COLO668 (cell line): Measurements from ENCODE around the gene KHDRBS1.
"Not testable (repeated sequence)": the region's sequence is repeated elsewhere in the genome, so short reads cannot be mapped to it uniquely, and the experiment has no call there.

Experiments used
- DNase-seq: peaks from one replicate; lab custom pipeline; 2025; ENCODE audit not compliant: unreplicated experiment; lab: John Stamatoyannopoulos, UW

KHDRBS1 gene, protein sequence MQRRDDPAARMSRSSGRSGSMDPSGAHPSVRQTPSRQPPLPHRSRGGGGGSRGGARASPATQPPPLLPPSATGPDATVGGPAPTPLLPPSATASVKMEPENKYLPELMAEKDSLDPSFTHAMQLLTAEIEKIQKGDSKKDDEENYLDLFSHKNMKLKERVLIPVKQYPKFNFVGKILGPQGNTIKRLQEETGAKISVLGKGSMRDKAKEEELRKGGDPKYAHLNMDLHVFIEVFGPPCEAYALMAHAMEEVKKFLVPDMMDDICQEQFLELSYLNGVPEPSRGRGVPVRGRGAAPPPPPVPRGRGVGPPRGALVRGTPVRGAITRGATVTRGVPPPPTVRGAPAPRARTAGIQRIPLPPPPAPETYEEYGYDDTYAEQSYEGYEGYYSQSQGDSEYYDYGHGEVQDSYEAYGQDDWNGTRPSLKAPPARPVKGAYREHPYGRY

DNA sequence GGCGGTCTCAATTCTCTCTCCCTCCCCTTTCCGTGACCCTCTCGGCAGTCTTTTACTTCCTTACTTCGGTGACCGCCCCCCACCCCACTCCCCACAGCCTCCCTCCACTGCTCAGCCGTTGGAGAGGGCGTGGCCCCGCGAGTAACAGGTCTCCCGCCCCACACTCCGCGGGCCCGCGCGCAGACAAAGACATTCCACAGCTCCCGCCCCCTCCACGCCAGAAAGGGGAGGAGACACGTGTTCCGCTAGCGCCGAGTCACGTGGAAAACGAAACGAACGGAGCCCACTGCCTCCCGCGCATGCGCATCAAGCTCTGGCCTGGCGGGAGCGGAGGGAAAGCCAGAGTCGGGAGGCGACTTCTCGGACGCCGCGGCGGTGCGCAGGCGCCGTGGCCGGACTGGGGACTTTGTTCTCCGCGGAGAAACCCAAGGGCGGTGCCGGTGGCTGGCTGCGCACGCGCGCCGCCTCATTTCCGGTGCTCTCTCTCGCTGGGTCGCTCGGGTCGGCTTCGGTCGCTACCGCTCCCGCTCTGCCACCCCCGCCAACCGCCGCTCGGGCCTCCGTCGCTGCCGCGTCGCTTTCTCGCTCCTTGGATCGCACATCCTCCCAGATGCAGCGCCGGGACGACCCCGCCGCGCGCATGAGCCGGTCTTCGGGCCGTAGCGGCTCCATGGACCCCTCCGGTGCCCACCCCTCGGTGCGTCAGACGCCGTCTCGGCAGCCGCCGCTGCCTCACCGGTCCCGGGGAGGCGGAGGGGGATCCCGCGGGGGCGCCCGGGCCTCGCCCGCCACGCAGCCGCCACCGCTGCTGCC lies at the start of gene KHDRBS1:
KHDRBS1 (plus strand) TSS at position 483 of the 813 bp plus-strand sequence; CDS start at position 611, 128 bp downstream.
- DNase-seq, result peak; percentile 100

DNA sequence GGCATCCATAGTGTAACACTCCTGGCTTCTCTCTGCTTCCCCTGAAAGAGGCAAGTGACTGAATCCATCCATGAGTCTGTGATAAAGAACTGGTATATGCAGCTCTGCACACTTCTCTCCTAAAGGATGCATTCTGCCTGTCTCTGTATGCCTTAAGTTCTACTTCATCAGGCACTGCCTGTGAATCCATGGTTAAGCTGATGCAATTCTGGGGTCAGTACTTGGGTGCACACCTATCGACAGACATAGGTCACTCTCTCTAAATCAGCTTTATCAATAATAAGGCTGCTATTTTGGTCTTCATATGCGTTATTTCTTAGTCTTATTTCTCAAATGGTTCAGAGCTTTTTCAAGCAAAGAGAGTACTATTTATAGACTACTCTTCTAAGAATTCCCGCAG lies 42.8 kb upstream of the KHDRBS1 start:
- no peak for DNase-seq

DNA sequence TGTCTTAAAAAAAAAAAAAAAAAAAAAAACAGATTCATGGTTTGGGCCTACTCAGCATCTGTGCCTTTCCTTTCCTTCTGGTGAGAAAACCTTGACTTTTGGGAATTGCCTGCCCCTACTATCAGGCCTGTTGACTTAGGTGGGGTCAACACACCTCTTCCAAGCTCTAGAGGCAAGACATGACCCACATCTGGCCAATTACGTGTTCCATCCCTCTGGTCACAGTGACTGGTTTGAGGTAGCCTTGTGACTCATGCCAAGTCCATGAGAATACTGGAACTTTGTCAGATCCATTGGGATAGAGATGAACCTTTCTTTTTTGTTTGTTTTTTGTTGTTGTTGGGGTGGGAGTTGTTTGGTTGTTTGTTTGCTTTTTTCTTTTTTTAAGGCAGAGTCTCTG lies 37.3 kb upstream of the KHDRBS1 start:
- DNase-seq, result no peak

DNA sequence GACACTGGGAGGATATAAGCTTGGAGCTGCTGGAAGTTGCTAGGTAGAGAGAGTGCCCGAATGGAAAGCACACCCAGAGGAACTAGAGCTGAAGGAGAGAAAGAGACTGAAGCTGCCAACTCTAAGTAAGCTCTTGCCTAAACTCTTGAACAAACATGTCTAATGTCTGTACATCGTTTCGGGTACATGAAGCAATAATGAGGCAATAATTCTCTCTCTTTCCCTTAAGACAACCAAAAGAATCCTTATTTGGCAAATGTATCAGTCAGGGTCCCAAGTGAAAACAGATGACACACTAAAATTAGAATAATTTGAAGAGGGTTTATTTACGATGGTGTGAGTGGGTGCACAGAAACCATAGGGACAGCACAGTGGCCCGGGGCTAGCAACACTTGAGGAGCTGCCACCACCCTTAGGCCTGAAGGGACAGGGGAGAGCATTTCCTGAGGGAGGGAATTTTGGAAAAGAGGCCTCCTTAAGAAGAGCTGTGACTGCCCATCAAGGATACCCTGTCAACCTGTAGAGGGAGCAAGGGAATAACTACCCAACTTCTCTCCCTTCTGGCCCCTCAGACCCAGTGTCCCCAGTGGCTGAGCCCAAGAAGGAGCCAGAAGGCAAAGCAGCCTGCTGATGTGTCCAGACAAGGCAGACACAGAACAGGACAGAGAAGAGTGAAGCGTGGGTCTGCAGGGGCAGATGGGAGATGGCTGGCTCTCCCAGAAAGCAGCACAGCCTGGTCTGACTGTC lies 36.1 kb upstream of the KHDRBS1 start:
- no peak for DNase-seq

DNA sequence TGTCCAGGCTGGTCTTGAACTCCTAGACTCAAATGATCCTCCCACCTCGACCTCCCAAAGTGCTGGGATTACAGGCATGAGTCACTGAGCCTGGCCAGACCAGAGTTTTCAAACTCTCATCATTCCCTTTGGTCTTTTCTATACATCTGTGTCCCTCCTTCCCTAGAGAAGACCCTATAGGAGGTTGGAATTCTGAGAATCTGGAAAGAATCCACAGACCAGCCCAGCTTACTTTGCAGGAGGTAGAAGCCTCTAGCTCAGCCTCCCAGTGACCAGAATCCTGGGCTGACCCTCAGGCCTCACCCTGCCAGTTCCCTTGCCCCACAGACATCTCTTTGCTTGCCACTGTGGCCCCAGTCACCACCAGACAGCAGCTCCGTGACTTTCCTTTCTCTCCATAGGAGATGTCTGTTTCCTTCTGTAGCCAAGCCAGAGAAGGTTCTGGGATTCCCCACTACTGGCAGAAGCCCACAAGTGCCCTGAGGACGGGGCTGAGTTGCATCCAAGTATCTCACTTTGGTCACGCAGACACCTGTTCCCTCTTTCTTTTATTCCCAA lies 34.7 kb upstream of the KHDRBS1 start:
- DNase-seq, result no peak

DNA sequence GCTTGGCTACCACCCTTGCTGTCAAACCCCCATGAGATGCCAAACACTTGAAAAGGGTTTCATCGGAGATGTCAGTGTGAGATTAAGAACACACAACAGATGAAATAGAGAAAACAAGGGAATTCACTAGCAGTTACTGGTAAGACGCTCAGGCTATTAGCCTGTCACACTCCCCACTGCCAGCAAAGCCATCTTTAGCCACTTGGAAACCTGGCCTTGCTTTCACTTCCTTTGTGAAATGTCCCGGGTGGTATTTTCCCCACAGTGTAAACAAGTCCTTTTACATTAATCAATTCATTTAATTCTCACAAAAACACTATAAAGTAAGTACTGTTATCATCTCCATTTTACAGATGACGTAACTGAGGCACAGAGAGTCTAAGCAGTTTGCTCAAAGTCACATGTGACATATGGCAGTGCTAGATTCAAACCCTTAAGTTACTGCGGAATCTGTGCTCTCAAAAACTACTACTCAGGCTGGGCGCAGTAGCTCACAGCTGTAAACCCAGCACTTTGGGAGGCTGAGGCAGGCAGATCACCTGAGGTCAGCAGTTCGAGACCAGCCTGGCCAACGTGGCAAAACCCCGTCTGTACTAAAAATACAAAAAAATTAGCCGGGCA lies 32.7 kb upstream of the KHDRBS1 start:
- DNase-seq, result no peak

DNA sequence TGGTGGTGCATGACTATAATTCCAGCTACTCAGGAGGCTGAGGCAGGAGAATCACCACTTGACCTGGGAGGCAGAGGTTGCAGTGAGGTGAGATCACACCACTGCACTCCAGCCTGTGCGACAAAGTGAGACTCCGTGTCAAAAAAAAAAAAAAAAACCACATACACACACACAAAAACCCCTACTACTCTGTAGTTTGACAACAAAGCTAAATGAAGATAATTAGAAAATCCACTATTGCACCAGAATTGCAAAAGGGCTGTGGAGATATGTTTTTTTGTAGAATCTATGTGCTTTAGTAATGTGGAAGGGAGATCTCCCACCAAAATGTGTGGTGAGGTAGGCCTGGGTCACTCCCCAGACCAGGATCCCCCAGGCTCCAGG lies 32.2 kb upstream of the KHDRBS1 start:
- DNase-seq, result no peak

DNA sequence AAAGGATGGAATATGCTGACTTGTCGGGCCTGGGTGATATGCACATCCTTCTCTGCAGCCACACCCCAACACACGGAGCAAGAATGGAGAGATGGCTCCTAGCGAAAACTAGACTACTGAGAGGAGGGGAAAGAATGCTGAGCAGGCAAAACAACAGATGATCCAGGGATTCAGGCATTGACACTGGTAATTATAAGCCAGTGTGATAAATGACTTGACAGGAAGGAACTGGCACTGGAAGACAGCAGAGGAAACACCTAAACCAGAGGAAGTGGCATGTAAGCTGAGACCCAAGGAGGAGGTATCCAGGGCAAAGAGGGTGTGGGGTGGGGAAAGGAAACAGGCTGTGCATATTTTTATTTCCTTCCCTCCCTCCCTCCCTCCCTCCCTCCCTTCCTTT lies 31.7 kb upstream of the KHDRBS1 start:
- no peak for DNase-seq

DNA sequence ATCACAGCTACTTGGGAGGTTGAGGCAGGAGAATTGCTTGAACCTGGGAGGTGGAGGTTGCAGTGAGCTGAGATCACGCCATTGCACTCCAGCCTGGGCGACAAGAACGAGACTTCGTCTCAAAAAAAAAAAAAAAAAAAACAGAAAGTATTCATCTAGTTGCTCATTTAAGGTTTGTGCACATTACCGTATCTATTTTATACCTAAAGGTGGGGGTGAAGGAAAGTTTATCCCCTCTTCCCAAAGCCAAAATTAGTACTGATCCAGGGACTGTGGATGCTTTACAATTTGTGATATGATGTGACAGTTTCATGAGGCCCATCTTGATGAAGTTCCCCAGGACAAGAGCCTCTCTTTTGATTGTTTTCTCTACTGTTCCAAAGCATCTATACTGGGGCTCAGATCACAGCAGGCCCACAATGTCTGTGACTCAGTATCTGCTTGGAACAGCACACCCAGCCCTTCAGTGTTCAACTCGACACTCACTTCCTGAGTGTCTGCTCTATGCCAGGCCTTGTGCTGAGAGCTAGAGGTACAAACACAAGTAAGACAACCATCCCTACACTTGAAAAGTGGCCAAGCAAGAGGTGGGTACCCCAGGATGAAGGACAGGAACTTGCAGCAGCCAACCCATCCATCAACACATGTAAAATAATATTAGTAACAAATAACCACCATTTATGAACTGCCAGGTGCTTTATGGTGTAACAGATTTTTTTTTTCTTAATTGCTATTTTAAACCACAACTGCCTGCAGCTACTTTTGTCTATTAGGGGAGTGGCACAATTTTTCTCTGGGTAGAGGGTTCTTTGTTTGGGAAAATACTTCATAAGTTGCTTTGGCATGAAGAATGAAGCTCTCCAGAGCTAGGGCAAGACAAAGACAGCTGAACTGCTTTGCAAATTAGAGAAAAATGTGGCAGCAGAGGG lies 29.0 kb upstream of the KHDRBS1 start:
- DNase-seq, result no peak

DNA sequence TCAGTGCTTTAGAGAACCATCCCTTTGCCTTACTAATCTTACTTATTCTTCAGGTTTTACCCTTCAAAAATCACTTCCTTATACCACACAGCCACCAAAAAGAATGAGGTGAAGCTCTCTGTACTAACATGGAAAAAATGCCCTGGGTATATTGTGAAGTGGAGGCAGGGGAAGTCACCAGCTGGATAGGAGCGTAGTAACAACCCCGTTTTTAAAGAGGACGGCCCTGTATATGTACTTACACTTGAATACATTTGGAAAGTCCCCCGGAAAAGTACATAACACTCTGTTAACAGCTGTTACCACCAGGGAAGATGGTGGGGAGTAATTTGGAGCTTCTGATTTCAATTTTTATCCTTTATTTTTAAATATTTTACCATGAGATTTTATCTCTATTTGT lies 28.2 kb upstream of the KHDRBS1 start:
- DNase-seq, result no peak

DNA sequence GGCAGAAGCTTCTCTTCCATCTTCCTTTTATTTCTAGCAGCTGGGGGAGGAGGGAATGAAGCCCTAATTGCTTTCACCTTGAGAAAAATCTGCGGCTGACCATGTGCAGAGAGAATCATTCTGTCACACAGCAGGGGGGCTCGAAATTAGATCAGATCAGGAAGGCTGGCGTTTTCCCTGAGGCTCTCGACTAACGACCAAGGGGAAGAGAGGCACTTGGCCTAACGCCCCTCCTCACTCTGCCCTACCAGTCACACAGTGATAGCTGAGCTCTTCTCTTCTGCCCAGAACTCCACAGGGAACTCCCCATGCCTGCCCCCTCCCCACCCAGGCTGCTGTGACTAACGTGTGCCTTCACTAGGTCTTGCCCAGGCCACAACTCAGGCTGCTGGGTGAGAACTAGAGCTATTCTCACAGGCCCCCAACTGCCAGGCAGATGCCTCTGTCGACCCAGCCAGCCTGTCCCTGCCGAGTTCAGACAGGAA lies 26.5 kb upstream of the KHDRBS1 start:
- no peak for DNase-seq

DNA sequence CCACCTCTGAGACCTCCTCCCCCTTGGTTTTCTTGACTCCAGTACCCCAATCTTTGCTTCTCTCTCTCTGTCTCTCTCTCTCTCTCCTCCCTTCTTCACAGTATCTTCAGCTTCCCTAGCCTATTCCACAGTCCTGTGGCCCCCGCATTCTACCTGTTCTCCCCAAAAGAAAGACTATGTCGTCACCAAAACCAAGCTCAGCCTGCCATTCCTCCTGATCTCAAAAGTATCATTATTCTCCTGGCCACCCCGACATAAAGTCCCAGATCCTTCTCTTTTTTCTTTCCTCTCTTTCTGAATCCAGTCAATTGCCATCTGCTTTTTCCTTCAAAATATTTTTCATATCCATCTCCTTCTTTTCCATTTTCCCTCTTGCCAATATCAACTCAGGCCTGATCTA lies 23.7 kb upstream of the KHDRBS1 start:
- DNase-seq, result no peak

DNA sequence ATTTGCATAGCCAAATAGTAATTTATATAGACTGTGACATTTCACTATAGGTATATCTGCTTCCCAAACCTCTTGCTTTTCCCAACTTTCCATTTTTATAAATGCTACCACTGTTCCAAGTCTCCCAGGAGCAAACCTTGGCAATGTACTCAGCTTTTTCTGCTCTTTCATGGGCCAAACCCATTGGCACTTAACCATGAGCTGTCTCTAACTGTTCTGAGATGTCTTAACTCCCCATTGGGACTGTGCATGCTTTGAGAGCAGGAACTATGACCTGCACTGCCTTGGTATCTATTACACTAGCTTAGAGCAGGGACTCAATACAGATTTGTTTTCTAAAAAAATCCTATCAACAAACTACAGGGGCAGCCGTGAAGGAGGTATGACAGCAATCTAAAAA lies 22.5 kb upstream of the KHDRBS1 start:
- DNase-seq, result no peak

DNA sequence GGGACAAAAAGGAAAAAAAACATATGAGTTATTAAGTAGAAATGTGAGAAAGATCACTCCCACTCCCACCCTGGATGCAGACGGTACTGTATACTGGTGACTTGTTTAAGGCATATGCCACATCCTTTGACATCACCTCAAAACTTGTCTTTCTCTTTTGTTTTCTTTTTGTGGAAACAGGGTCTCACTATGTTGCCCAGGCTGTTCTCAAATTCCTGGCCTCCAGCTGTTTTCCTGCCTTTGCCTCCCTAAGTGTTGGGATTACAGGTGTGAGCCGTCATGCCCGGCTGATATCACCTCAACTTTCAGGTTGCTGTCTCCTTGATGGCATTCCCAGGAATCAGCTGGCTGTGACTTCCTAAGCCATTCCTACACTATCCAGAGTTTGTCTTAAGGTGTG lies 18.4 kb upstream of the KHDRBS1 start:
- DNase-seq, result no peak

DNA sequence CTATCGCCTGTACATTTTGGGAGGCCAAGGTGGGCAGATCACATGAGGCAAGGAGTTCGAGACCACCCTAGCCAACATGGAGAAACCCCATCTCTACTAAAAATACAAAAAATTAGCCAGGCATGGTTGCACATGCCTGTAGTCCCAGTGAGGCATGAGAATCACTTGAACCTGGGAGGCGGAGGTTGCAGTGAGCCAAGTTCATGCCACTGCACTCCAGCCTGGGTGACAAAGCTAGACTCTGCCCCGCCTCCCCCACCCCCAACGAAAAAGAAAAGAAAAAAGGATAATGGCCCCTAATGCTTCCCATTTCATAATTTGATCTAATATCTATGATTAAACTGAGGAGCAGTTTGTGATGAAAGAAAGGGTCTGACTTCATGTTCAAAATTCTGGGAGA lies 17.5 kb upstream of the KHDRBS1 start:
- DNase-seq, result not testable (repeated sequence)

DNA sequence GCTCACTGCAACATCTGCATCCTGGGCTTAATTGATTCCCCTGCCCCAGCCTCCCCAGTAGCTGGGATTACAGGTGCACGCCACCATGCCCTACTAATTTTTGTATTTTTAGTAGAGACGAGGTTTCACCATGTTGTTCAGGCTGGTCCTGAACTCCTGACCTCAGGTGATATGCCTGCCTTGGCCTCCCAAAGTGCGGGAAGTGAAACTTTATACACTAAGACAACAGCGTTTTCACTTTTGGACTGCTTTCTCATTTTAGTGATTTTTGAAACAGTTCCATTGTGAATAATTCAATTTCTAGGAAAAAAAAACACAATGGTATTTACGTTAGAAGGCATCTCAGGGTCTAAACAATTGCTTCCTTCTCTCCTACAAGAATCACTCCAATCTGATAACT lies 11.8 kb upstream of the KHDRBS1 start:
- no peak for DNase-seq

DNA sequence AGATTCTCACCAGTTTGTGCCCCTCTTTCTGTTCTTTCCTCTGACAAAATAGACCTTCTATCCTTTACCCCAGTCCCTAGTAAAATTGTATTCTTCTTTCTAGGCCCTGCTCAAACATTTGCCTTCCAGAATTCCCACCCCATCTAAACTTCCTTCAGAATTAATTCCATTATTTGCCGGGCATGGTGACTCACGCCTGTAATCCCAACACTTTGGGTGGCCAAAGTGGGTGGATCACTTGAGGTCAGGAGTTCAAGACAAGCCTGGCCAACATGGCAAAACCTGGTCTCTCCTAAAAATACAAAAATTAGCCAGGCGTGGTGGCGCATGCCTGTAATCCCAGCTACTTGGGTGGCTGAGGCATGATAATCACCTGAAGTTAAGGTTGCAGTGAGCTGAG lies 11.4 kb upstream of the KHDRBS1 start:
- DNase-seq, result not testable (repeated sequence)

DNA sequence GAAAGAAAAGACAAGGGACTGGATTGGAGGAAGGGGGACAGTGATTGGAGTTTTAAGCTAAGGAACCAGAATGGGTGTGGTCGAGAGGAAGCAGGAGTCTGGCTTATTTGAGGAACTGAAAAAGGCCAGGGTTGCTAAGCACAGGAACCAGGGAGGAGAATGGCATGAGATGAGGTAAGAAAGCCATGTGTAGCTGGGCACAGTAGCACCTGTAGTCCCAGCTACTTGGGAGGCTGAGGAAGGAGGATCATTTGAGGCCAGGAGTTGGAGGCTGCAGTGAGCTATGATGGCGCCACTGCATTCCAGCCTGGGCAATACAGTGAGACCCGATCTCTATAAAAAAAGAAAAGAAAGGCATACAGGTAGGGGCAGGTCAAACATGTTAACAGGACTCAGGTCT lies 8.1 kb upstream of the KHDRBS1 start:
- no peak for DNase-seq

DNA sequence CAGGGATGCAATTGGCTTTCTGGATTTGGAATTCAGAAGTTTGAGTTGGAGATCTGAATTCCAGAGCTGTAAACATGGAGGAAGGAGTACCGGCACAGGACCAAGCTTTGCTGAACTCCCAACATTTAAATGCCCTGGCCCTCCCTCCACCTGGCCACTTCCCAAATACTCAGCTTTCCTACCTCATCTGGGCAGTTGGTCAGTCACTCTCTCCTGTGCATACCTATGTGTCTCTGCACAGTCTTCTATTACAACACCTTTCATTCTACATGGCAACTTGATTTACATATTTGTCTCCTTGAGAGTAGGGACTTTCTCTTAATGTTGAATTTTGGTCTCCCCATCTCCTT lies 6.1 kb upstream of the KHDRBS1 start:
- DNase-seq, result no peak

DNA sequence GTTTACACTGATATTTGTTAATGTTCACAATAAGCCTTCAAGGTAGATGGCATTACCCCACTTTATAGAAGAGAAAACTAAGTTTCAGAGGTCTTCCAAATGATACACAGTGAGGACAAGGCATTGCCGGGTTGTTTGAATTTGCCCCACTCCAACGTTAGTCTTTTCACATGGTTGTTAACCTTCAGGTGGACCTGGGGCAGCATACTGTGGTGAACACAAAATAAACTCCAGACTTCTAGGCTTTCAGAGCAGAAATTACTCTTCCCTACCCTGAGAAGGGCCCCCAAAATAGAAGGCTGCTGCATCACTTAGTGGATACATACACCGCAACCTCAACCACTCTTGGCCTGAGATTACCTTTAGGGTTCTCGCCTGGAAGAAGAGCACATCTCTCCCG lies 3.4 kb upstream of the KHDRBS1 start:
- no peak for DNase-seq
